ENCODE results near the gene ELOVL3. TPM values are rescaled to one million over a fixed set of nuclear protein-coding genes. Genes with fewer than 3 reads are reported as not detected.
"Not testable (repeated sequence)": the region's sequence is repeated elsewhere in the genome, so short reads cannot be mapped to it uniquely, and the experiment has no call there.

The ELOVL3 gene
- total and polyA plus RNA-seq, 10 of the 15 experiments (the other 5 are each of a cell fraction or from before 2014, with no cell fraction given), result 0.10 to 0.18 (median 0.11) TPM; not detected in 7

DNA sequence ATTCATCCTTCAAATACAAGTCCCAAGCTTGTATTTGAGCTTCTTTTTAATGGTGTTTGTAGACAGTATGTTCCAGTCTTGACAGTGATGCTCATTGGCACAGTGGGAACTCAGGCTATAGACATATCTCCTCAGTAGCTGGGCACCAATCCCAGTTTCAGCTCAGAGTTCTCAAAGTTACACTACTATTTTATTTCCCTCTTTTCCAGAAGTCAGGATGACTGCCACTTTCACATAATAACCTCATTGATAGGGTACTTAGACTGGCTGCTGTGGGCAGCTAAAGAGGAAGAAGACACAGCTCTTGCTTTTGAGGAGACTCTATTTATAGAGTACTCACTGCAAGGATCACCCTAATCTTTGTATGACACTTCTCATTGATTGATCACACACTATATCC, 21.6 kb downstream of the ELOVL3 start:
- intact Hi-C loops (cut with micrococcal nuclease; ENCODE audit: unreplicated experiment), result no loop called here
- SMC1A ChIA-PET (ENCODE audit: uncharacterized antibody, unreplicated experiment), result interaction anchor here (0.8 to 2.2 kb wide), 7 partner anchors 12 to 102 kb away, joined by 3 to 7 read pairs (median 3); no protein-coding TSS in a partner anchor
- in situ Hi-C loops (cut with MboI), result no loop called here
- H3K79me2 ChIP-seq (ENCODE audit: control insufficient read depth, insufficient read depth, low read length), result peaks cover 62% of the 10 kb centered on the region
- no peaks in the 10 kb centered on the region for H4K20me1 ChIP-seq (ENCODE audit: control insufficient read depth, insufficient read depth)
- H2AFZ ChIP-seq (ENCODE audit: control insufficient read depth, low read depth, low read length), result no peak overlapping the region
- H3K4me3 ChIP-seq, result peak overlapping the region; percentile 86
- no peak for TF ChIP-seq HCFC1 (IDR thresholded peaks at IDR 0.05; ENCODE audit: low read length)
- TF ChIP-seq CHD2 (IDR thresholded peaks at IDR 0.05; ENCODE audit: borderline replicate concordance, low read depth, low read length), result no peak
- no peak for TF ChIP-seq SMARCA5 (IDR thresholded peaks at IDR 0.05)
- no peak for TF ChIP-seq STAT3 (IDR thresholded peaks at IDR 0.05; ENCODE audit: low read depth, low read length)
- TF ChIP-seq JUND (IDR thresholded peaks at IDR 0.05; ENCODE audit: low read depth, low read length), result no peak
- TF ChIP-seq NFIC (IDR thresholded peaks at IDR 0.05; ENCODE audit: low read depth, low read length), result no peak
- TF ChIP-seq HDAC2 (IDR thresholded peaks at IDR 0.05), result no peak
- TF ChIP-seq RB1 (IDR thresholded peaks at IDR 0.05; ENCODE audit: borderline replicate concordance), result no peak
- TF ChIP-seq EGR1 (IDR thresholded peaks at IDR 0.05; ENCODE audit: borderline replicate concordance in 1 of 2, low read depth in 2 of 2, low read length in 2 of 2), result no peak
- no peak for ATAC-seq
- no peaks in the 10 kb centered on the region for H3K27me3 ChIP-seq (replicated peaks in 1 of 2; ENCODE audit: control insufficient read depth in 2 of 2, insufficient read depth in 2 of 2, low read length in 1 of 2)
- no TSS peak for BruUV-seq (replicated peaks)
- peaks cover 4% of the 10 kb centered on the region; the same call in 1 of the 2 replicates for H3K4me1 ChIP-seq (ENCODE audit: control insufficient read depth, insufficient read depth, low read length)
- POLR2A ChIA-PET, result interaction anchor here (0.5 to 1.8 kb wide), 5 partner anchors 15 to 849 kb away, joined by 3 to 6 read pairs (median 4); no protein-coding TSS in a partner anchor
- H3K9ac ChIP-seq (ENCODE audit: control insufficient read depth, insufficient read depth, low read length), result no peak overlapping the region; the same call in 1 of the 2 replicates
- no peak for FAIRE-seq
- no peaks in the 10 kb centered on the region for H3K9me3 ChIP-seq (replicated peaks; ENCODE audit: control insufficient read depth, insufficient read depth, low read length)
- RAD21 ChIA-PET (ENCODE audit: unreplicated experiment), result interaction anchor here (0.5 to 1.5 kb wide), 6 partner anchors 14 to 1249 kb away, joined by 3 to 16 read pairs (median 4); no protein-coding TSS in a partner anchor
- CTCF ChIA-PET, result interaction anchor here (0.6 to 5.1 kb wide), 12 partner anchors 11 to 677 kb away, joined by 3 to 49 read pairs (median 4); no protein-coding TSS in a partner anchor
- H3K27ac ChIP-seq (ENCODE audit: control insufficient read depth, insufficient read depth), result no peak overlapping the region
- H3K4me2 ChIP-seq (ENCODE audit: control insufficient read depth, insufficient read depth), result peak overlapping the region; percentile 92
- H3K36me3 ChIP-seq (ENCODE audit: control insufficient read depth in 2 of 2, insufficient read depth in 2 of 2, low read length in 1 of 2), result 0 out of 4 replicates have a peak, but pooled peaks cover 0 to 5% of the 10 kb centered on the region in 2 experiments
- DNase-seq (ENCODE audit: low read depth, low spot score), result no peak

DNA sequence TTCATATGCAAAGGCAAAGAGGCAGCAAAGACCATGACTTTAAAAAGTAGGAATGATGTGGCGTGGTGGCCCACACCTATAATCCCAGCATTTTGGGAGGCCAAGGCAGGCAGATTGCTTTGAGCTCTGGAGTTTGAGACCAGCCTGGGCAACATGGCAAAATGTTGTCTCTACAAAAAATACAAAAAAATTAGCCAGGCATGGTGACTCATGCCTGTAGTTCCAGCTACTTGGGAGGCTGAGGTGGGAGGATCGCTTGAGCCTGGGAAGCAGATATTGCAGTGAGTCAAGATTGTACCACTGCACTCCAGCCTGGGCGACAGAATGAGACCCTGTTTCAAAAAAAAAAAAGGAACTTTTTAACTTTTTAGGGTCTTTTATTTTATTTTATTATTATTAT, 26.4 kb downstream of the ELOVL3 start:
- ChIA-PET SMC1A (ENCODE audit: uncharacterized antibody, unreplicated experiment) (interaction anchor here (0.6 to 5.5 kb wide), 5 partner anchors 15 to 126 kb away, joined by 3 to 18 read pairs (median 3); no protein-coding TSS in a partner anchor), CTCF (interaction anchor here (0.6 to 2.7 kb wide), 5 partner anchors 14 to 99 kb away, joined by 3 to 10 read pairs (median 4); no protein-coding TSS in a partner anchor), POLR2A (interaction anchor here (0.6 to 1.9 kb wide), 2 partner anchors 12 to 82 kb away, joined by 3 to 5 read pairs; no protein-coding TSS in a partner anchor), RAD21 (ENCODE audit: unreplicated experiment) (interaction anchor here (0.5 to 1.2 kb wide), 4 partner anchors 21 to 104 kb away, joined by 3 to 4 read pairs (median 3); no protein-coding TSS in a partner anchor)
- intact Hi-C loops (cut with micrococcal nuclease; ENCODE audit: unreplicated experiment); H3K27me3 ChIP-seq (replicated peaks in 1 of 2; ENCODE audit: control insufficient read depth in 2 of 2, insufficient read depth in 2 of 2, low read length in 1 of 2); DNase-seq (ENCODE audit: low read depth, low spot score); H3K4me3 ChIP-seq; H3K36me3 ChIP-seq (ENCODE audit: control insufficient read depth in 2 of 2, insufficient read depth in 2 of 2, low read length in 1 of 2); H3K9ac ChIP-seq (ENCODE audit: control insufficient read depth, insufficient read depth, low read length); FAIRE-seq; in situ Hi-C loops (cut with MboI); H2AFZ ChIP-seq (ENCODE audit: control insufficient read depth, low read depth, low read length); BruUV-seq (replicated peaks); ATAC-seq; H3K4me1 ChIP-seq (ENCODE audit: control insufficient read depth, insufficient read depth, low read length); H3K4me2 ChIP-seq (ENCODE audit: control insufficient read depth, insufficient read depth); H4K20me1 ChIP-seq (ENCODE audit: control insufficient read depth, insufficient read depth); H3K27ac ChIP-seq (ENCODE audit: control insufficient read depth, insufficient read depth); H3K9me3 ChIP-seq (replicated peaks; ENCODE audit: control insufficient read depth, insufficient read depth, low read length): not testable (repeated sequence)
- WGBS (ENCODE audit: insufficient coverage, insufficient replicate concordance, low lambda C conversion rate, missing lambda C conversion rate), result 97% methylated on average over 3 of the region's 3 CpGs
- peaks cover 74% of the 10 kb centered on the region for H3K79me2 ChIP-seq (ENCODE audit: control insufficient read depth, insufficient read depth, low read length)
